ENCODE results near the gene GRIN2A. TPM values are rescaled to one million over a fixed set of nuclear protein-coding genes. Genes with fewer than 3 reads are reported as not detected.
A peak's percentile ranks its signal among the peaks of the same experiment; 100 is the strongest.

Gene GRIN2A
- total RNA-seq, result 10 to 100 TPM; 11.2 to 42.6 TPM
- 10 to 100 TPM; 16.1 to 23.8 TPM for polyA plus RNA-seq (ENCODE audit: insufficient read length in 2 of 2)
- long read RNA-seq, donor 1, result 0 reads
- long read RNA-seq, donor 2, result 0 reads
- long read RNA-seq, donor 3, partial matches to known transcripts, result 0 of 1 reads
- long read RNA-seq, donor 3, other reads (novel, unspliced or antisense), result 0 of 1 reads
- long read RNA-seq, donor 4, result 0 reads

GRCh38 chr16:10182222-10183053 lies at the start of gene GRIN2A:
GRIN2A (minus strand) TSS chr16:10182428; CDS start chr16:10180411, 2,017 bp downstream.
- no peaks in the 10 kb centered on the region for H3K9me3 ChIP-seq (ENCODE audit: control insufficient read depth, insufficient read depth, low read length)
- peak in 3 of 6 donors; percentile 20 to 77 (median 63) for DNase-seq (ENCODE audit: low read depth in 4 of 6, low spot score in 6 of 6)
- H3K36me3 ChIP-seq (ENCODE audit: control insufficient read depth, insufficient read depth, low read length), result peaks cover 4% of the 10 kb centered on the region
- peaks cover 41% of the 10 kb centered on the region for H3K4me1 ChIP-seq (ENCODE audit: control insufficient read depth, insufficient read depth, low read length)
- WGBS (ENCODE audit: insufficient coverage), result 0% methylated on average over 51 of the region's 64 CpGs
- H3K4me3 ChIP-seq (ENCODE audit: low read depth, low read length), result peak within 1 kb of the TSS; percentile 39
- H3K27me3 ChIP-seq (ENCODE audit: control insufficient read depth, insufficient read depth, low read length), result peaks cover 37% of the 10 kb centered on the region
- peak within 1 kb of the TSS; percentile 6 for H3K27ac ChIP-seq (ENCODE audit: low read depth, low read length)

GRCh38 chr16:10231563-10231962 lies 49.3 kb upstream of the GRIN2A start:
- Histone ChIP-seq H3K4me3 (ENCODE audit: low read depth, low read length) (no peak overlapping the region), H3K36me3 (ENCODE audit: control insufficient read depth, insufficient read depth, low read length) (no peaks in the 10 kb centered on the region), H3K9me3 (ENCODE audit: control insufficient read depth, insufficient read depth, low read length) (peaks cover 1% of the 10 kb centered on the region), H3K27me3 (ENCODE audit: control insufficient read depth, insufficient read depth, low read length) (no peaks in the 10 kb centered on the region), H3K27ac (ENCODE audit: low read depth, low read length) (no peak overlapping the region), H3K4me1 (ENCODE audit: control insufficient read depth, insufficient read depth, low read length) (peaks cover 2% of the 10 kb centered on the region)
- 92% methylated on average over 2 of the region's 2 CpGs for WGBS (ENCODE audit: insufficient coverage)
- DNase-seq (ENCODE audit: low read depth in 4 of 6, low spot score in 6 of 6), result no peak

GRCh38 chr16:10228779-10229178 lies 46.6 kb upstream of the GRIN2A start:
- no peak overlapping the region for H3K27ac ChIP-seq (ENCODE audit: low read depth, low read length)
- H3K4me1 ChIP-seq (ENCODE audit: control insufficient read depth, insufficient read depth, low read length), result peaks cover 3% of the 10 kb centered on the region
- DNase-seq (ENCODE audit: low read depth in 4 of 6, low spot score in 6 of 6), result no peak
- H3K4me3 ChIP-seq (ENCODE audit: low read depth, low read length), result no peak overlapping the region
- no peaks in the 10 kb centered on the region for H3K27me3 ChIP-seq (ENCODE audit: control insufficient read depth, insufficient read depth, low read length)
- peaks cover 1% of the 10 kb centered on the region for H3K9me3 ChIP-seq (ENCODE audit: control insufficient read depth, insufficient read depth, low read length)
- WGBS (ENCODE audit: insufficient coverage), result 44% methylated on average over 2 of the region's 2 CpGs
- H3K36me3 ChIP-seq (ENCODE audit: control insufficient read depth, insufficient read depth, low read length), result no peaks in the 10 kb centered on the region

- no peaks in the 10 kb centered on the region for H3K27me3 ChIP-seq (ENCODE audit: control insufficient read depth, insufficient read depth, low read length)
- H3K4me3 ChIP-seq (ENCODE audit: low read depth, low read length), result no peak overlapping the region
- peaks cover 3% of the 10 kb centered on the region for H3K4me1 ChIP-seq (ENCODE audit: control insufficient read depth, insufficient read depth, low read length)
- H3K36me3 ChIP-seq (ENCODE audit: control insufficient read depth, insufficient read depth, low read length), result no peaks in the 10 kb centered on the region
- H3K9me3 ChIP-seq (ENCODE audit: control insufficient read depth, insufficient read depth, low read length), result peaks cover 1% of the 10 kb centered on the region
- no peak overlapping the region for H3K27ac ChIP-seq (ENCODE audit: low read depth, low read length)
- WGBS (ENCODE audit: insufficient coverage), result 100% methylated on average over 1 of the region's 1 CpG
- DNase-seq (ENCODE audit: low read depth in 4 of 6, low spot score in 6 of 6), result no peak
Observed at GRCh38 chr16:10226987-10227306, 44.7 kb upstream of the GRIN2A start.

GRCh38 chr16:10226141-10226986 lies 44.1 kb upstream of the GRIN2A start:
- peak in 2 of 6 donors; percentile 56 to 70 for DNase-seq (ENCODE audit: low read depth in 4 of 6, low spot score in 6 of 6)
- Histone ChIP-seq H3K9me3 (ENCODE audit: control insufficient read depth, insufficient read depth, low read length) (no peaks in the 10 kb centered on the region), H3K4me1 (ENCODE audit: control insufficient read depth, insufficient read depth, low read length) (peaks cover 3% of the 10 kb centered on the region), H3K27ac (ENCODE audit: low read depth, low read length) (no peak overlapping the region), H3K27me3 (ENCODE audit: control insufficient read depth, insufficient read depth, low read length) (no peaks in the 10 kb centered on the region), H3K36me3 (ENCODE audit: control insufficient read depth, insufficient read depth, low read length) (no peaks in the 10 kb centered on the region), H3K4me3 (ENCODE audit: low read depth, low read length) (no peak overlapping the region)
- WGBS (ENCODE audit: insufficient coverage), result 59% methylated on average over 6 of the region's 9 CpGs

GRCh38 chr16:10225653-10226052 lies 43.4 kb upstream of the GRIN2A start:
- Histone ChIP-seq H3K4me1 (ENCODE audit: control insufficient read depth, insufficient read depth, low read length) (peaks cover 3% of the 10 kb centered on the region), H3K9me3 (ENCODE audit: control insufficient read depth, insufficient read depth, low read length) (no peaks in the 10 kb centered on the region), H3K27me3 (ENCODE audit: control insufficient read depth, insufficient read depth, low read length) (no peaks in the 10 kb centered on the region), H3K27ac (ENCODE audit: low read depth, low read length) (no peak overlapping the region), H3K4me3 (ENCODE audit: low read depth, low read length) (no peak overlapping the region), H3K36me3 (ENCODE audit: control insufficient read depth, insufficient read depth, low read length) (no peaks in the 10 kb centered on the region)
- no peak for DNase-seq (ENCODE audit: low read depth in 4 of 6, low spot score in 6 of 6)
- WGBS (ENCODE audit: insufficient coverage), result 78% methylated on average over 4 of the region's 6 CpGs

- Histone ChIP-seq H3K27ac (ENCODE audit: low read depth, low read length) (no peak overlapping the region), H3K4me1 (ENCODE audit: control insufficient read depth, insufficient read depth, low read length) (peaks cover 3% of the 10 kb centered on the region), H3K4me3 (ENCODE audit: low read depth, low read length) (no peak overlapping the region), H3K9me3 (ENCODE audit: control insufficient read depth, insufficient read depth, low read length) (no peaks in the 10 kb centered on the region), H3K36me3 (ENCODE audit: control insufficient read depth, insufficient read depth, low read length) (no peaks in the 10 kb centered on the region), H3K27me3 (ENCODE audit: control insufficient read depth, insufficient read depth, low read length) (no peaks in the 10 kb centered on the region)
- no CpG with 5 or more reads among the region's 4 CpGs for WGBS (ENCODE audit: insufficient coverage)
- DNase-seq (ENCODE audit: low read depth in 4 of 6, low spot score in 6 of 6), result peak in 1 of 6 donors; percentile 81
Observed at GRCh38 chr16:10224850-10225249, 42.6 kb upstream of the GRIN2A start.

- H3K4me3 ChIP-seq (ENCODE audit: low read depth, low read length), result no peak overlapping the region
- DNase-seq (ENCODE audit: low read depth in 4 of 6, low spot score in 6 of 6), result no peak
- no peaks in the 10 kb centered on the region for H3K27me3 ChIP-seq (ENCODE audit: control insufficient read depth, insufficient read depth, low read length)
- H3K4me1 ChIP-seq (ENCODE audit: control insufficient read depth, insufficient read depth, low read length), result no peaks in the 10 kb centered on the region
- H3K9me3 ChIP-seq (ENCODE audit: control insufficient read depth, insufficient read depth, low read length), result no peaks in the 10 kb centered on the region
- H3K27ac ChIP-seq (ENCODE audit: low read depth, low read length), result no peak overlapping the region
- 88% methylated on average over 2 of the region's 3 CpGs for WGBS (ENCODE audit: insufficient coverage)
- no peaks in the 10 kb centered on the region for H3K36me3 ChIP-seq (ENCODE audit: control insufficient read depth, insufficient read depth, low read length)
Observed at GRCh38 chr16:10220942-10221341, 38.7 kb upstream of the GRIN2A start.

GRCh38 chr16:10219742-10220141 lies 37.5 kb upstream of the GRIN2A start:
- H3K27ac ChIP-seq (ENCODE audit: low read depth, low read length), result no peak overlapping the region
- H3K4me3 ChIP-seq (ENCODE audit: low read depth, low read length), result no peak overlapping the region
- no peaks in the 10 kb centered on the region for H3K36me3 ChIP-seq (ENCODE audit: control insufficient read depth, insufficient read depth, low read length)
- no peaks in the 10 kb centered on the region for H3K27me3 ChIP-seq (ENCODE audit: control insufficient read depth, insufficient read depth, low read length)
- DNase-seq (ENCODE audit: low read depth in 4 of 6, low spot score in 6 of 6), result no peak
- no peaks in the 10 kb centered on the region for H3K9me3 ChIP-seq (ENCODE audit: control insufficient read depth, insufficient read depth, low read length)
- WGBS (ENCODE audit: insufficient coverage), result 82% methylated on average over 3 of the region's 4 CpGs
- no peaks in the 10 kb centered on the region for H3K4me1 ChIP-seq (ENCODE audit: control insufficient read depth, insufficient read depth, low read length)

Measured in spinal cord (tissue), 10 donors.